ENCODE measurements around the gene SFRP5.

The SFRP5 gene

GRCh38 chr10:97744405-97745035, 27.3 kb downstream of the SFRP5 start:
- TF ChIP-seq, protein P1, sequence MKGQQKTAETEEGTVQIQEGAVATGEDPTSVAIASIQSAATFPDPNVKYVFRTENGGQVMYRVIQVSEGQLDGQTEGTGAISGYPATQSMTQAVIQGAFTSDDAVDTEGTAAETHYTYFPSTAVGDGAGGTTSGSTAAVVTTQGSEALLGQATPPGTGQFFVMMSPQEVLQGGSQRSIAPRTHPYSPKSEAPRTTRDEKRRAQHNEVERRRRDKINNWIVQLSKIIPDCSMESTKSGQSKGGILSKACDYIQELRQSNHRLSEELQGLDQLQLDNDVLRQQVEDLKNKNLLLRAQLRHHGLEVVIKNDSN (IDR thresholded peaks at IDR 0.05), result no peak
- TF ChIP-seq EP300 (IDR thresholded peaks at IDR 0.05; ENCODE audit: borderline replicate concordance) (no peak), TAF1 (IDR thresholded peaks at IDR 0.05; ENCODE audit: low read depth) (no peak), CEBPB (IDR thresholded peaks at IDR 0.05) (no peak), YY1 (IDR thresholded peaks at IDR 0.05; ENCODE audit: low read depth) (no peak), TCF12 (IDR thresholded peaks at IDR 0.05; ENCODE audit: low read depth) (no peak)

- TF ChIP-seq ZBTB7A (IDR thresholded peaks at IDR 0.05; ENCODE audit: low read depth) (no peak), REST (IDR thresholded peaks at IDR 0.05; ENCODE audit: low read depth) (no peak), EGR1 (IDR thresholded peaks at IDR 0.05) (no peak), TCF12 (IDR thresholded peaks at IDR 0.05; ENCODE audit: low read depth) (no peak), YY1 (IDR thresholded peaks at IDR 0.05; ENCODE audit: low read depth) (no peak), CEBPB (IDR thresholded peaks at IDR 0.05) (no peak), EP300 (IDR thresholded peaks at IDR 0.05; ENCODE audit: borderline replicate concordance) (no peak)
- TF ChIP-seq, protein P1 (IDR thresholded peaks at IDR 0.05), result no peak
Observed at GRCh38 chr10:97743169-97743943, 28.4 kb downstream of the SFRP5 start.

DNA sequence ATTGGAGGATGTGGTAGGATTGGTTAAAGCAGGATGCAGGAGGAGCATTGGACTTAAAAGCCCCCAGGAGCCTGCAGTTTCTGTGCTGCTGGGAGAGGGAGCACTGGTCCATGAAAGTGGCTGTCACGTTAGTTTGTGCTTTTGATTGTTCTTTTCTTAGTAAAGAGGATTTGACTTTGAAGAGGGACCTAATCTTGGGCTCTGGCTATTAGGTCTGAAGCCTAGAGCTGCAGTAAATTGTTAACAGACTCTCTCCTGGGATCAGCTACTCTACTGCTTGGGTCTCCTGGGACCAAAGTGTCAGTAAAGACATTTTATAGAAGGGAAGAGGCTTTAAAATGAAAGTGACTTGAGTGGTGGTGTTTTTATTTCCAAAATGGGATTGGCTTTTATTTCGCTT, 31.2 kb downstream of the SFRP5 start:
- TF ChIP-seq CEBPB (IDR thresholded peaks at IDR 0.05), result no peak
- TF ChIP-seq EP300 (IDR thresholded peaks at IDR 0.05; ENCODE audit: borderline replicate concordance), result no peak
- no peak for TF ChIP-seq MAX (IDR thresholded peaks at IDR 0.05)
- no peak for TF ChIP-seq REST (IDR thresholded peaks at IDR 0.05; ENCODE audit: low read depth)
- TF ChIP-seq TEAD4 (IDR thresholded peaks at IDR 0.05), result no peak
- TF ChIP-seq TAF1 (IDR thresholded peaks at IDR 0.05; ENCODE audit: low read depth), result no peak
- TF ChIP-seq RAD21 (IDR thresholded peaks at IDR 0.05; ENCODE audit: low read depth), result no peak
- TF ChIP-seq, protein P1 (IDR thresholded peaks at IDR 0.05), result no peak
- no peak for TF ChIP-seq TCF12 (IDR thresholded peaks at IDR 0.05; ENCODE audit: low read depth)
- no peak for TF ChIP-seq EGR1 (IDR thresholded peaks at IDR 0.05)
- TF ChIP-seq YY1 (IDR thresholded peaks at IDR 0.05; ENCODE audit: low read depth), result no peak
- TF ChIP-seq NFIC (IDR thresholded peaks at IDR 0.05), result no peak
- no peak for TF ChIP-seq CREB1 (IDR thresholded peaks at IDR 0.05; ENCODE audit: low read depth)
- TF ChIP-seq ZBTB7A (IDR thresholded peaks at IDR 0.05; ENCODE audit: low read depth), result no peak
- TF ChIP-seq FOXM1 (IDR thresholded peaks at IDR 0.05; ENCODE audit: borderline replicate concordance, low read depth), result no peak

GRCh38 chr10:97738616-97739015, 33.2 kb downstream of the SFRP5 start:
- TF ChIP-seq TAF1 (IDR thresholded peaks at IDR 0.05; ENCODE audit: low read depth) (no peak), YY1 (IDR thresholded peaks at IDR 0.05; ENCODE audit: low read depth) (no peak), RAD21 (IDR thresholded peaks at IDR 0.05; ENCODE audit: low read depth) (no peak), CEBPB (IDR thresholded peaks at IDR 0.05) (no peak), TCF12 (IDR thresholded peaks at IDR 0.05; ENCODE audit: low read depth) (no peak), REST (IDR thresholded peaks at IDR 0.05; ENCODE audit: low read depth) (no peak), EGR1 (IDR thresholded peaks at IDR 0.05) (no peak), EP300 (IDR thresholded peaks at IDR 0.05; ENCODE audit: borderline replicate concordance) (no peak), ZBTB7A (IDR thresholded peaks at IDR 0.05; ENCODE audit: low read depth) (no peak), CREB1 (IDR thresholded peaks at IDR 0.05; ENCODE audit: low read depth) (no peak), TEAD4 (IDR thresholded peaks at IDR 0.05) (no peak)
- TF ChIP-seq, protein P1 (IDR thresholded peaks at IDR 0.05), result no peak

All from Ishikawa (cell line).